Measurements from ENCODE around the gene B2M.
"Not testable (repeated sequence)": the region's sequence is repeated elsewhere in the genome, so short reads cannot be mapped to it uniquely, and the experiment has no call there.

Gene B2M

DNA sequence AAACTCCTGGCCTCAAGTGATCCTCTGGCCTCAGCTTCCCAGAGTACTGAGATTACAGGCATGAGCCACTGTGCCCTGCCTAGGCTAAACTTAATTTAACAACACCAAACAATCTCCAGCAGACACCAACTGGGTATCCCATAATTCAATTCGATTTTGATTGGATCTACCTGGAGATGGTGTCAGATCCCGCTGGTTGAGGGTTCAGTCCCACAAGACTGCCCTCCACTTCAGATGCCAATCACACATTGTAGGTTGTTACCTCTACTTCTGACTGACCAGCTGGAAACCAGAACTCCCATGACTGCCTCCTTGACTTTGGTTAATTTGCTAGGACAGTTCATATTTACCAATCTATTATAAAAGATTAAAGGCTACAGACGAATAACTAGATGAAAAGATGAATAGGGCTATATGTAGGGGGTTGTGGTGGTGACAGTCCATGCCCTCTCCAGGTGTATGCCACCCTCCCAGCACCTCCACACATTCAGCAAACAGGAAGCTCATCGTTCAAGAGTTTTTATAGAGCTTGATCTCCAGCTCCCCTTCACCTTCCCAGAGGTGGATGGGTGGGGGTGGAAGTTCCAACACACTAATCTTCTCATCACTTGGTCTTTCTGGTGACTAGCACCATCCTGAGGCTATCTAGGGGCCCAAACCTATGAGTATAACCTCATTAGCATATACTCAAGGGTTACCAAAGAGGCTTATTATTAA, 9.3 kb downstream of the B2M start:
- TF ChIP-seq, protein P1, sequence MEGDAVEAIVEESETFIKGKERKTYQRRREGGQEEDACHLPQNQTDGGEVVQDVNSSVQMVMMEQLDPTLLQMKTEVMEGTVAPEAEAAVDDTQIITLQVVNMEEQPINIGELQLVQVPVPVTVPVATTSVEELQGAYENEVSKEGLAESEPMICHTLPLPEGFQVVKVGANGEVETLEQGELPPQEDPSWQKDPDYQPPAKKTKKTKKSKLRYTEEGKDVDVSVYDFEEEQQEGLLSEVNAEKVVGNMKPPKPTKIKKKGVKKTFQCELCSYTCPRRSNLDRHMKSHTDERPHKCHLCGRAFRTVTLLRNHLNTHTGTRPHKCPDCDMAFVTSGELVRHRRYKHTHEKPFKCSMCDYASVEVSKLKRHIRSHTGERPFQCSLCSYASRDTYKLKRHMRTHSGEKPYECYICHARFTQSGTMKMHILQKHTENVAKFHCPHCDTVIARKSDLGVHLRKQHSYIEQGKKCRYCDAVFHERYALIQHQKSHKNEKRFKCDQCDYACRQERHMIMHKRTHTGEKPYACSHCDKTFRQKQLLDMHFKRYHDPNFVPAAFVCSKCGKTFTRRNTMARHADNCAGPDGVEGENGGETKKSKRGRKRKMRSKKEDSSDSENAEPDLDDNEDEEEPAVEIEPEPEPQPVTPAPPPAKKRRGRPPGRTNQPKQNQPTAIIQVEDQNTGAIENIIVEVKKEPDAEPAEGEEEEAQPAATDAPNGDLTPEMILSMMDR (IDR thresholded peaks at IDR 0.05; ENCODE audit: borderline replicate concordance, insufficient read depth, low read depth, low read length): no peak
- H3K4me3 ChIP-seq (ENCODE audit: low read depth, low read length): no peak overlapping the region

DNA sequence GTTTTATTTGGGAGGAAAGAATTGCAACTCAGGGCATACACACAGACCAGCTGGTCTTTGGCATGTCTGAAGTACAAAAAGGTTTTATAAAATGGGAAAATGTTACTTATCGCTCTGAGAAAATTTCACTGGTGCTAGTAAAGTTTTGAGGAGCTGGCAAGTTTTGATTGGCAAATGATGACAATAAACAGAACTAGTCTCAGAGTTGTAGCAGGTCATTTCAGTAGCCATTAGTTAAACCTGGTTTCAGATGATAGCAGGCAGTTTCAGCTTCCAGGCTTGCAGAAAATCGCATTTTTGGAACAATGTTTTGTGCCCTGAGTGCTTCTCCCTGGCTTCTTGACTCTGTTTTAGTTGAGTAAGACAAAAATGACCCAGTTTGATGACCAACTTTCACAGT, 10.7 kb downstream of the B2M start:
- TF ChIP-seq, protein P1 (IDR thresholded peaks at IDR 0.05; ENCODE audit: borderline replicate concordance, insufficient read depth, low read depth, low read length): no peak
- no peak overlapping the region for H3K4me3 ChIP-seq (ENCODE audit: low read depth, low read length)

DNA sequence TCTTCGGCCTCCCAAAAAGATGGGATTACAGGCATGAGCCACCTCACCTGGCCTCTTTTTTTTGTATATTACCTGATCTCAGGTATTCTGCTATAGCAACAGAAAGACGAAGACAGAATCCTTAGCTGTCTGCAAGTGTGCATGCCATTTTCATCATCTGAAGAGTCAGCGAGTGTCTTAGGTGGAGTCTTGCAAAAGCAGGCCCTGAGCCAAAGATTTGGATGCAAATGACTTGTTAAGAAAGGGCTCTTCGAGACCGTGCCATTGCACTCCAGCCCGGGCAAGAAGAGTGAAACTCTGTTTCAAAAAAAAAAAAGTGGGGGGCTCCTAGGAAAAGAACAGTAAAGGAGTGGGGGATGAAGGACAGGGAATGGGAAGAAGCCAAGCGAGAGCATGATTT, 14.8 kb downstream of the B2M start:
- TF ChIP-seq, protein P1 (IDR thresholded peaks at IDR 0.05; ENCODE audit: borderline replicate concordance, insufficient read depth, low read depth, low read length): no peak

GRCh38 chr15:44726568-44727484, 15.5 kb downstream of the B2M start:
- H3K4me3 ChIP-seq (ENCODE audit: low read depth, low read length): peak overlapping the region; percentile 62
- TF ChIP-seq, protein P1 (IDR thresholded peaks at IDR 0.05; ENCODE audit: borderline replicate concordance, insufficient read depth, low read depth, low read length): no peak

More for the DNA sequence above, 14.8 kb downstream of the B2M start:
- peak overlapping the region; percentile 62 for H3K4me3 ChIP-seq (ENCODE audit: low read depth, low read length)

- TF ChIP-seq, protein P1 (IDR thresholded peaks at IDR 0.05; ENCODE audit: borderline replicate concordance, insufficient read depth, low read depth, low read length): no peak
- peak overlapping the region; percentile 11 for H3K4me3 ChIP-seq (ENCODE audit: low read depth, low read length)
Observed at GRCh38 chr15:44727485-44728231, 16.3 kb downstream of the B2M start.

- H3K4me3 ChIP-seq (ENCODE audit: low read depth, low read length): not testable (repeated sequence)
Observed at GRCh38 chr15:44728232-44728575, 16.9 kb downstream of the B2M start.

Data from GM12875 (cell line).